GM19025 (cell line): ENCODE results near the gene SLC45A3.
"Not testable (repeated sequence)": the region's sequence is repeated elsewhere in the genome, so short reads cannot be mapped to it uniquely, and the experiment has no call there.

Experiments
- ATAC-seq: cut with Tn5 transposase; IDR thresholded peaks from one replicate; pipeline ENCODE4 v1.9.1; 2021; ENCODE audit warnings: mild to moderate bottlenecking, low read depth, moderate library complexity; ENCODE audit not compliant: unreplicated experiment

Gene SLC45A3

GRCh38 chr1:205645519-205645918 is 34.8 kb downstream of the SLC45A3 start:
- ATAC-seq: no peak

- ATAC-seq: no peak
These were observed 37.5 kb downstream of the SLC45A3 start for GRCh38 chr1:205642679-205643307.

GRCh38 chr1:205639567-205639966 is 40.7 kb downstream of the SLC45A3 start:
- no peak for ATAC-seq

- ATAC-seq: no peak
These were observed 42.3 kb downstream of the SLC45A3 start for GRCh38 chr1:205637854-205638468.

GRCh38 chr1:205636732-205637131 is 43.6 kb downstream of the SLC45A3 start:
- no peak for ATAC-seq

GRCh38 chr1:205636138-205636530 is 44.2 kb downstream of the SLC45A3 start:
- ATAC-seq: not testable (repeated sequence)

GRCh38 chr1:205633421-205633976 is 46.8 kb downstream of the SLC45A3 start:
- ATAC-seq: no peak

- no peak for ATAC-seq
These were observed 47.6 kb downstream of the SLC45A3 start for GRCh38 chr1:205632669-205633169.

GRCh38 chr1:205631768-205632668 is 48.3 kb downstream of the SLC45A3 start, which contains the start of gene ELK4:
Gene ELK4, minus strand, starts transcription at chr1:205632011. Its CDS starts 8,129 bp downstream, at chr1:205623882.
- peak; percentile 80 for ATAC-seq

GRCh38 chr1:205631010-205631767 is 49.1 kb downstream of the SLC45A3 start:
- peak; percentile 57 for ATAC-seq

- no peak for ATAC-seq
These were observed 49.7 kb downstream of the SLC45A3 start for GRCh38 chr1:205630651-205631009.

GRCh38 chr1:205630241-205630640 is 50.1 kb downstream of the SLC45A3 start:
- ATAC-seq: no peak

GRCh38 chr1:205629751-205630150 is 50.6 kb downstream of the SLC45A3 start:
- no peak for ATAC-seq

- ATAC-seq: no peak
These were observed 52.4 kb downstream of the SLC45A3 start for GRCh38 chr1:205627956-205628355.

- ATAC-seq: no peak
These were observed 54.1 kb downstream of the SLC45A3 start for GRCh38 chr1:205626216-205626615.

GRCh38 chr1:205623646-205624045 is 56.7 kb downstream of the SLC45A3 start:
- ATAC-seq: no peak

GRCh38 chr1:205620269-205620668 is 60.0 kb downstream of the SLC45A3 start:
- no peak for ATAC-seq

GRCh38 chr1:205619376-205619775 is 60.9 kb downstream of the SLC45A3 start:
- no peak for ATAC-seq

- no peak for ATAC-seq
These were observed 63.6 kb downstream of the SLC45A3 start for GRCh38 chr1:205616563-205617293.
